ENCODE results near the gene KISS1.

The KISS1 gene

DNA sequence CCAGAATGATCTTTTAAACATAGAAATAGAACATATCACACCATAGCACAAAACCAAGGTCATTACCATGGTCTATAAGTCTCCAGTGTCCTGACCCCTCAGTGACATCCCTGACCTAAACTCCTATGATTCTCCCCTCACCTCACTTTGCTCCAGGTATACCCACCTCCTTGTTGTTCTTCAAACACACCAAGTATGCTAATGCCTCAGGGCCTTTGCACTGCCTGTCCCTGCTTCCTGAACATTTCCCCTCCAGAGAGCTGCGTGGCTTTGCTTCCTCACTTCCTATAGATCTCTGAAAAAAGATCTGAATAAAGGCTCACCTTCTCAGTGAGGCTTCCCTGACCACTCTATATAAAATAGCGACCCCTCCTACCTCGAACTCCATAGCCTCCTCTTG is 16.4 kb upstream of the KISS1 start:
- no peak for TF ChIP-seq CTCF (IDR thresholded peaks at IDR 0.05)

- no peak for TF ChIP-seq CTCF (IDR thresholded peaks at IDR 0.05)
Measured at GRCh38 chr1:204211046-204211445, 14.8 kb upstream of the KISS1 start.

DNA sequence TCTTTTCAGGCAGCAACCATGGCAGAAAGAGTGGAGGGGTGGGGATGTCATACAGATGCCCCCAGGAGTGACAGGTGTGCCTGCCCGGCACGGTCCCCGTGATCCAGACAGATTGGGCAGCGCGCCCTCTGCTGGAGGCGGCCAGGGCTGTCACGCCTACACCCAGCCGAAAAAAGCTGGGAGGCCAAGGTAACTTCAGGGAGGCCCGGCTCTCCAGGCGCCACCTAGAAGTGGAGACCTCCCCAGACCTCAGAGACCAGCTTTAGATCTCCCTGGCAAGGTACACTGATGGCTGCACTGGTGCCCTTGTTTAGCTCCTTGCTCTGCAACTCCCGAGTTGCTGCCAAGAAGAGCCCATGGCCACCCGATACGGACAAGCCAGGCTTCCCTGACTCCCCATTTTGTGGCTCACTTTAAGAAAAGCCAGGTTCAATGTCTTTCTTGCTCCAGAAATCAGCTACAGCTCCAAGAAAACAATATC is 10.9 kb upstream of the KISS1 start:
- peak; percentile 100 for TF ChIP-seq CTCF (IDR thresholded peaks at IDR 0.05)

GRCh38 chr1:204206121-204206520 is 9.8 kb upstream of the KISS1 start:
- TF ChIP-seq CTCF (IDR thresholded peaks at IDR 0.05), result no peak

DNA sequence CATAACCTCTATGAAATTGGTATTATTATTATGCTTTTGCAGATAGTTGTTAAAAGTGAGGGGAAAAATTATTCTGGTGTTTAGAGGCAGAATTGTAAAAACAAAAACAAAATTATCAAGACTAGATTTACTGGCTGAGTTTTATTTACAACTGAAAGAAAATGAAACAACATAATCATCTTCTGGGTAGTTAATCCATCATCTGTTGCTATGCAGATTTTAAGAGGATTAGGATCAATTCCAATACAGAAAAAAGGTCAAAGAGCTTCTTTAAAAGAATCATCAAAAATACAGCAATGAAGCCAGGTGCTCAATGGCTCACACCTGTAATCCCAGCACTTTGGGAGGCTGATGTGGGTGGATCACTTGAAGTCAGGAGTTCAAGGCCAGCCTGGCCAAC is 9.2 kb upstream of the KISS1 start:
- TF ChIP-seq CTCF (IDR thresholded peaks at IDR 0.05), result no peak

- TF ChIP-seq CTCF (IDR thresholded peaks at IDR 0.05), result no peak
Measured at GRCh38 chr1:204204944-204205343, 8.7 kb upstream of the KISS1 start.

- no peak for TF ChIP-seq CTCF (IDR thresholded peaks at IDR 0.05)
Measured at GRCh38 chr1:204203206-204203767, 7.0 kb upstream of the KISS1 start.

DNA sequence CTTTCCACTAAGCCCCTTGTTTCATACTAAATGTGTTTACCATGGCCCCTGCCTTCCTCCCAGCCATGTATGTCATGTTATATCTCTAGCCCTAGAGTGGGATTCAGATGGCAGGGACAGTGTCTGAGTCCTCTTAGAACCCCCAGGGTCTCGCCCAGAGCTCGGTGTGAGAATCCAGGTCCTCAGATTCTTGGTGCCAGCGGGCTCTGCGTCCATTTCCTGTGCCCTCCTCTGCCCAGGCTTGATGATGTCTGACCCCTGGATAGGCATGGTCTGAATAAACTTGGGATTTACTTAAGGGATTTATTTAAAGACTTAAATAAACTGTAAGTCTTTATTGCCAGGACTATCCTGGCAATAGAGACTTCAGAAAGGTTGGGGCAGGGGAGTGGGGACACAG is 6.2 kb upstream of the KISS1 start:
- no peak for TF ChIP-seq CTCF (IDR thresholded peaks at IDR 0.05)
